ENCODE data around the gene ZCCHC14. TPM values are rescaled to one million over a fixed set of nuclear protein-coding genes. Genes with fewer than 3 reads are reported as not detected.

The ZCCHC14 gene
- total RNA-seq, 1 donor = 7.0 TPM

- DNase-seq (ENCODE audit: low read depth in 2 of 3, low spot score in 2 of 3) = no peak
Measured at GRCh38 chr16:87436225-87437172, 56.3 kb downstream of the ZCCHC14 start.

GRCh38 chr16:87435372-87436224 is 57.2 kb downstream of the ZCCHC14 start:
- peak in 1 of 3 donors; percentile 20 for DNase-seq (ENCODE audit: low read depth in 2 of 3, low spot score in 2 of 3)

GRCh38 chr16:87434146-87434667 is 58.6 kb downstream of the ZCCHC14 start:
- DNase-seq (ENCODE audit: low read depth in 2 of 3, low spot score in 2 of 3) = no peak

- DNase-seq (ENCODE audit: low read depth in 2 of 3, low spot score in 2 of 3) = no peak
Measured at GRCh38 chr16:87432330-87432915, 60.4 kb downstream of the ZCCHC14 start.

GRCh38 chr16:87431926-87432325 is 60.9 kb downstream of the ZCCHC14 start:
- DNase-seq (ENCODE audit: low read depth in 2 of 3, low spot score in 2 of 3) = no peak

GRCh38 chr16:87426423-87427215 is 66.2 kb downstream of the ZCCHC14 start:
- no peak for DNase-seq (ENCODE audit: low read depth in 2 of 3, low spot score in 2 of 3)

GRCh38 chr16:87425941-87426340 is 66.9 kb downstream of the ZCCHC14 start:
- DNase-seq (ENCODE audit: low read depth in 2 of 3, low spot score in 2 of 3) = no peak

- DNase-seq (ENCODE audit: low read depth in 2 of 3, low spot score in 2 of 3) = no peak
Measured at GRCh38 chr16:87424266-87424665, 68.6 kb downstream of the ZCCHC14 start.

GRCh38 chr16:87423429-87423828 is 69.4 kb downstream of the ZCCHC14 start:
- no peak for DNase-seq (ENCODE audit: low read depth in 2 of 3, low spot score in 2 of 3)

- no peak for DNase-seq (ENCODE audit: low read depth in 2 of 3, low spot score in 2 of 3)
Measured at GRCh38 chr16:87422106-87422505, 70.7 kb downstream of the ZCCHC14 start.

- DNase-seq (ENCODE audit: low read depth in 2 of 3, low spot score in 2 of 3) = no peak
Measured at GRCh38 chr16:87421003-87421912, 71.6 kb downstream of the ZCCHC14 start.

GRCh38 chr16:87420026-87421002 is 72.5 kb downstream of the ZCCHC14 start:
- no peak for DNase-seq (ENCODE audit: low read depth in 2 of 3, low spot score in 2 of 3)

- DNase-seq (ENCODE audit: low read depth in 2 of 3, low spot score in 2 of 3) = no peak
Measured at GRCh38 chr16:87418644-87419043, 74.2 kb downstream of the ZCCHC14 start.

- no peak for DNase-seq (ENCODE audit: low read depth in 2 of 3, low spot score in 2 of 3)
Measured at GRCh38 chr16:87418216-87418615, 74.6 kb downstream of the ZCCHC14 start.

- DNase-seq (ENCODE audit: low read depth in 2 of 3, low spot score in 2 of 3) = no peak
Measured at GRCh38 chr16:87417528-87417910, 75.3 kb downstream of the ZCCHC14 start.

GRCh38 chr16:87416826-87417527 is 75.8 kb downstream of the ZCCHC14 start:
- DNase-seq (ENCODE audit: low read depth in 2 of 3, low spot score in 2 of 3) = peak in 2 of 3 donors; percentile 32 to 74

- no peak for DNase-seq (ENCODE audit: low read depth in 2 of 3, low spot score in 2 of 3)
Measured at GRCh38 chr16:87415441-87415840, 77.4 kb downstream of the ZCCHC14 start.
